ENCODE measurements around the gene SERPINH1.

SERPINH1 gene

GRCh38 chr11:75562048-75562835 is at the start of gene SERPINH1:
Gene SERPINH1, plus strand, starts transcription at chr11:75562253. Its CDS starts 4,097 bp downstream, at chr11:75566350.
- no peak for DNase-seq (ENCODE audit: low read depth)

DNA sequence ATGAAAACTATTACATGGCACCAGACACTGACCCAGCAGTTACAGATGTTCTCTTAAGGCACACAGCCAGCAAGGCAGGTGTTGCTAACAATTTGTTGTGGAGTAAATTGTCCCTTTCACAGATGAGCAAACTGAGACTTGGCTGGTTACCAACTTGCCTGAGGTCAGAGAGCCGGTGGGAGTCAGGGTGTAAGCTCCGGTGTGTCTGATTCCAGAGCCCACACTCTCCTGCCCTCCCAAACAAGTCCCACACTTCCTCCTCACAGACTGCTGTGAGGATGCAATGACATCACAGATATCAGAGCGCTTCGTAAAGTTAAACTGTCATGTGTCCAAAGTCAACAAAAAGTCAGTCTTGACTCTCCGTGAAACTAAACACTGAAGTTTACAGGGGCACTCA is 48.8 kb upstream of the SERPINH1 start:
- no peak for DNase-seq (ENCODE audit: low read depth)

GRCh38 chr11:75514596-75514995 is 47.5 kb upstream of the SERPINH1 start:
- no peak for DNase-seq (ENCODE audit: low read depth)

DNA sequence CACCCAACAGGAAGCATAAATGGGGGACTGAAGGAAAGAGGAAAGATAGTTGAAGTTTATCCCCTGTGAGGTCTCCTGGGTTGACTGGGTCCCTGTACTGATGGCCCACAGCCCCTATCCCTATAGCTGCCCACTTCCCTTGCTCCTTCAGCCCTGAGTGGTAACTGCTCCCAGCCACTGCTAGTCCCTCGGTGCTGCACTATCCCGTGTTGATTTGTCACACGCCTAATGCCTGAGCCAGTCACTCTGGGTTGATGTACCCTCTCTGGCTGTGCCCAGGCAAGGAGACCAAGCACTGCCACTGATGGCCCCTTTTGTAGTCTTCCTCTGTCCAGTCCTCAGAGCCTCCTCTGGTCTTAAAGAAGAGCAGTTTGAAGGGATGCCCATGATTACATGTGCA is 45.9 kb upstream of the SERPINH1 start:
- DNase-seq (ENCODE audit: low read depth), result no peak

GRCh38 chr11:75516886-75517285 is 45.2 kb upstream of the SERPINH1 start:
- no peak for DNase-seq (ENCODE audit: low read depth)

GRCh38 chr11:75518204-75518549 is 43.9 kb upstream of the SERPINH1 start:
- no peak for DNase-seq (ENCODE audit: low read depth)

DNA sequence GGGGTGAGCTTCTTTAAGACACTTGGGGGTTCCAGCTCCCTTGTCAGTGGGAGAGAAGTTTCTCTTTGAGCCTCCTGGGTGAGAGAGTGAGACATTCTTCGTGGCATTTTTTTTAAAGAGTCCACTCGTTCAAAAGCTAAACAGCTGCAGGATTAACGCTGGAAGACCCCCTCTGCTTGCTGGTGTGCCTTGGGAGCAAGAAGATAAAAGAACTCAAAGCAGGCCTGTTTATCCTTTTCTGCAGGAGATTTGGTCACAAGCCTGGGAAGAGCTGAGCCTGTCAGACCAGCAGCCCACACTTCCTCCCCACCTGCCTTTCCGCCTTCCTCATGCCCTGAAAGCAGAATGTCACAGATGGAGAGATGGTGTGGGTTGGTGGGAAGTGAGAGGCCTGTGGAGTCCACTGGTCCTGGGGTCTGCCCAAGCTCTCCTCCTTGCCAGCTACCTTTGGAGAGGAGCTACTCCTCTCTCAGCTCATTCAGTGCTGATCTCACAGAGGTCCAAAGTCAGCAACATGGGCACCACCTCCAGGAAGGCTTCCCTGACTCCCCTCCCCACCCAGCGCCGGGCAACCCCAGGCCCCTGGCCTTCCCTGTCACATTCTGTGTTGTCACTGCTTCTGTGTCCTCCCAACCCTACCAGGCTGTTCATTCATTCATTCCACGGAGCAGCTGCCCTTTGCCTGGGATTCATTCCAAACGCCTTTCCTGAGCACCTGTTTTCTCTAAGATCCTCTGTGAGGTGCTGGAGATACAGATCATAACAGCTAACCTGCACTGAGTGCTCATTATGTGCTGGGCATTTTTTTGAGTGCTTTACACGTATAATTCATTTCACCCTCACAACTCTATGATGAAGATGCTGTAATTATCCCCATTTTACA is 43.0 kb upstream of the SERPINH1 start:
- DNase-seq (ENCODE audit: low read depth), result no peak

GRCh38 chr11:75520688-75521087 is 41.4 kb upstream of the SERPINH1 start:
- DNase-seq (ENCODE audit: low read depth), result no peak

DNA sequence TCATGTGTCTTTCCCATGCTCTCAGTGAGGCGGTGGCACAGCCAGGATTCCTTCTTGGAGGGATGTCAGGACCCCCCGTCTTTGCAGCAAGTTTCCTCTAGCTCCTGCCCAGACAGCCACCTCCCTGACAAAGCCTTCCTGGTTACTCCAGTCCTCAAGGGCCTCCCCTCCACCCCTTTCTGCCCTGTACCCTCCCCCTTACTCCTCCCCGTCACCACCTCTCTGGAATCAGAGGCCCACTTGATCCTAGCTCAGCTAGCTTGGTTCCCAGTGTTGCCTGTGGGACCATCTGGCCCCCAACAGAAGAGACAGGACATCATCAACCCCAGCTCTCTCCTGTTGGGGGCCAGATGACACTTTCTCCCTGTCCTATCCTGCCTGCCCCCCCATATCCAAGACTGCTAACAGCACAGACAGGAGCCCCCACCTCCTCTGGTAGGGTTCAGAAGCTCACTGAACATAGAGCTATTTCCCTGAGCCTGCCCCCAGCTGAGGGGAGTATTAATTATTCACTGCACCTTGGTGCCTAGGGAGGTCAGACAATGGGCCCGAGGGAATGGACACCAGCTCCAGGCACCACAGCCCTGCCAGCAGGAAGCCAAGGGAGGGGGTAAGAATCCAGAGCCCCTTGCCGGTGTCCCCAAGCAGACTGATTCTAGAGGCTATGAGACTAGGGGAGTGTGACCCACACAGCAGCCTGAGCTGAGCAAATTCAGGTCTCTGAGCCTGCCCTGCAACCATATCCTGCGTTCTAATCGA is 39.6 kb upstream of the SERPINH1 start:
- no peak for DNase-seq (ENCODE audit: low read depth)

DNA sequence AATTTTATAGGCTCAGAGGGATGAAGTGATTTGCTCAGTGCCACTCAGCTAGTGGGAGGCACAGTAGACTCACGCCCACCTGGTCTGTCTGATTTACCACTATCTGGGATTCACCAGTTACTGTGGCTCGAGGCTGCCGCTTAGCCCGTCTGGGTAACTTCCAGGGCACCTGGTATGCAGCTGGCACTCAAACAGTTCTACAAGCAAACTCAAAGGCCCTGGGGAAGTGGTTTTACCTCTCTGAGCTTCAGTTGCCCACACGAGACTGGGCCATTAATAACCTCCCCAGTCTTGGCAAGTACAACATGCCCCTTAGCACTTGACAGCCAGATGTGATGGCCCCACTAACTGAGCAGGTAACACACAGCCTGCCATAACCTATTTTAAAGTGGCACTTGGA is 38.9 kb upstream of the SERPINH1 start:
- DNase-seq (ENCODE audit: low read depth), result no peak

GRCh38 chr11:75523811-75524664 is 38.0 kb upstream of the SERPINH1 start:
- no peak for DNase-seq (ENCODE audit: low read depth)

- DNase-seq (ENCODE audit: low read depth), result no peak
These were observed 37.2 kb upstream of the SERPINH1 start for GRCh38 chr11:75524665-75525432.

DNA sequence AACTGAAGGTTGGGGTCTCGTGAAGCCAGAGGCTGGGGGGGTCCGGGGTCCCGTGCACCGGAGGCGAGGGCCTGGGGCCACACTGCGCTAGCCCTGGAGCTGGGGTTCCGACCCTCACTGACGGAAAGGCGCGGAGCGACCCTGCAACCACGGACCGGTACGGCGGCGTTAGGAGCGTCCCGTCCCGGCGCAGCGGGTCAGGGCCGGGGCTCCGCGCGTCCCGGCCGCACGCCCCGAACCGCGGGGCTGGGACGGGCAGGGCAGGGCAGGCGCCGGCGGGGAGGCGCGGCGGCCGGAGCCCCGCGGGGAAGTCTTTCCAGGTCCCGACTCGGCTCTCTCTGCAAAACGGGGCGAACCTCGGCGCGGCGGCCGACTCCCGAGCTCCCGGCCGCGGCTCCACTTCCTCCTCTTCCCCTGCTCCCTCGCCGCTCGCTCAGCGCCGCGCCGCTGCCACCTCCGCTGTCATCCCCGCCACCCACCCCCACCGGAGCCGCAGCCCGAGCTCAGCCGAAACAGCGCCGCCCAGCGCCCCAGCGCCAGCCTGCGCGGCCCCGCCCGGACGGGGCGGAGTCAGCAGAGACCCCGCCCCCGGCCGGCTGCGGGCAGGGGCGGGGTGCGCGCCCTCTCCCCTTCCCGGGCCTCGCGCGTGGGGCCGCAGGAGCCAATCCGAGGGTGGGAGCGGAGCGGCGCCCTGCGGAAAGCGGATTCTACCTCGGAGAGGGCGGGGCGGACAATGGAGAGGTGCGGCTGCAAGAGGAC is 36.4 kb upstream of the SERPINH1 start, which contains the start of gene GDPD5:
Gene GDPD5 (minus strand): TSS at position 509 of the 759 bp plus-strand sequence. CDS start 48,206 bp downstream, outside the sequence.
- no peak for DNase-seq (ENCODE audit: low read depth)

- DNase-seq (ENCODE audit: low read depth), result no peak
These were observed 35.9 kb upstream of the SERPINH1 start for GRCh38 chr11:75526192-75526541.

DNA sequence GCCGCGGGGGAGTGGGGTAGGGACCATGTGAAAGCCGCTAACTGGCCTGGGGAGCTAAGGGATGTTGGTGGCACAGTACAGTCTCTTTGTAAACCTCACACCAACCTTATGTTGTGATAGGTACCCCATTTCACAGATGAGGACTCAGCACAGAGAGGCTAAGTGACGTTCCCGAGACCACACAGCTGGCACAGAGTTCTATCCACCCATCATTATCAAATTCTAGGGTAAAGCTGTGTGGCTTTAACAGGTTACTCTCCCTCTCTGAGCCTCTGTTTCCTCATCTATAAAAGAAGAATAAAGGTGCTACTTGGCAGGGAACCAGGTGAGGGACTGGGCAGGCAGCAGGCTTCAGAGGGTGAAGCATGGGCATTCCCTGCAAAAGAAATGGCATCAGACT is 34.9 kb upstream of the SERPINH1 start:
- DNase-seq (ENCODE audit: low read depth), result no peak

- no peak for DNase-seq (ENCODE audit: low read depth)
These were observed 33.9 kb upstream of the SERPINH1 start for GRCh38 chr11:75527938-75528735.

DNA sequence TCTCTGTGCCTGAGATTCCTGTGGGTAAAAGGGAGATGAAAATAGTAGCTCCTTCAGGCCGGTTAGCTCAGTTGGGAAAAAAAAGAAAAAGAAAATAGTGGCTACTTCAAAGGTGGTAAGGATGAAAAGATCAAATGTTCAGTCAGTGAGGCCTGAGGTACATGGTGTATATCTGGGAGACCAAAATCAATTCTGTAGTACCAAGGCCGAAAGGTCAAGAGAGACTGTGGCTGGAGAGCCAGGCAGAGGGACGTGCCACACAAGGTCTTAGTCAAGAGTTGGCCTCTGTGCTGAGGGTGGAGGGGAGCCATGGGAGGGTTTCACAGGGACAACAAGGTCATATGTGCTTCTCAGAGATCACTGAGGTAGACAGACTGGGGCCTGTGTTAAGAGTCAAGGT is 31.5 kb upstream of the SERPINH1 start:
- DNase-seq (ENCODE audit: low read depth), result no peak

GRCh38 chr11:75531325-75531724 is 30.7 kb upstream of the SERPINH1 start:
- DNase-seq (ENCODE audit: low read depth), result no peak

All from non-pigmented ciliary epithelial cell (primary cell).